Measurements from ENCODE around the gene TOR1AIP2. TPM values are rescaled to one million over a fixed set of nuclear protein-coding genes. Genes with fewer than 3 reads are reported as not detected.

Gene TOR1AIP2
- total and polyA plus RNA-seq, 2 of the 8 experiments (the other 6 are each of a cell fraction or from before 2014, with no cell fraction given), result 12.1 to 75.2 TPM

DNA sequence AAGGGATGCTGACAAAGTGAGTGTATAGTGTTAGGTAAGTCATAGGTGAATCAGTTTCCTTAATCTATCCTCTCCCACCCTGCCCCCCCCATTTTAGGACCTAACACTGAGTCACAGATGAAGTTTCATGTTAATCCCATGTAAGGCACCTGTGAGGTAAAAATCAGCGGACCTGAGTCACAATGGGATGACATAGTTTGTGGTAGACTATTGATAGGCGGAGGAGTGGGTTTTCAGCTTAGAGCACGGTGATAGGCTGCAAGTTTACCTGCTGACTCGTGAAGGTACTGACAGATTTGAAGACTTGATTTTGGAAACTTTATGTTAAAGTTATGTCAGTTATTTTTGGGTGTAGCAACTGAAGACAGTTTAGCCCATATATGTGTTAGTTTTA, 6.1 kb upstream of the TOR1AIP2 start:
- H3K56ac ChIP-seq (replicated peaks; ENCODE audit: insufficient read length, low read depth, low read length), result no peak overlapping the region
- CTCF ChIA-PET (ENCODE audit: partially characterized antibody), result interaction anchor here (0.7 to 2.8 kb wide), 6 partner anchors 8 to 78 kb away, joined by 3 to 12 read pairs (median 5); partner anchors contain the start of gene CEP350
- no peaks in the 10 kb centered on the region for H4K20me1 ChIP-seq (replicated peaks in 1 of 2; ENCODE audit: control insufficient read depth in 1 of 2, insufficient read depth in 2 of 2, low read length in 2 of 2)
- no peak overlapping the region for H3K23ac ChIP-seq (ENCODE audit: insufficient read length)
- peaks cover 0 to 16% (median 0%) of the 10 kb centered on the region in 4 experiments; a peak in 2 of 8 replicates for H3K36me3 ChIP-seq (ENCODE audit: control insufficient read depth in 2 of 4, insufficient read depth in 4 of 4, low read length in 3 of 4)
- H4K91ac ChIP-seq (replicated peaks; ENCODE audit: insufficient read length, low read length), result no peak overlapping the region
- no peak overlapping the region; the same call in 1 of the 2 replicates for H2BK12ac ChIP-seq (ENCODE audit: low read depth, low read length)
- no peak overlapping the region for H2BK5ac ChIP-seq (ENCODE audit: low read depth, low read length)
- H2BK120ac ChIP-seq (replicated peaks; ENCODE audit: low read depth, low read length), result no peak overlapping the region
- no peak overlapping the region for H2BK20ac ChIP-seq (ENCODE audit: low read length)
- H3K27ac ChIP-seq (ENCODE audit: low read depth, low read length), result no peak overlapping the region
- H3K9ac ChIP-seq (replicated peaks in 1 of 4; ENCODE audit: extremely low read depth in 1 of 4, low read depth in 3 of 4, low read length in 3 of 4), result peak overlapping the region in 1 of 4 experiments; percentile 76; a peak in 2 of 7 replicates
- H3K79me1 ChIP-seq (ENCODE audit: low read depth, low read length), result peaks cover 2% of the 10 kb centered on the region; the same call in 1 of the 2 replicates
- no peak overlapping the region for H3K14ac ChIP-seq (ENCODE audit: insufficient read length)
- no peak overlapping the region for H4K8ac ChIP-seq (ENCODE audit: extremely low read depth, insufficient read depth, low read length)
- no peak overlapping the region for H2AFZ ChIP-seq (ENCODE audit: low read length)
- no peak overlapping the region for H3K18ac ChIP-seq (ENCODE audit: extremely low read depth, low read length)
- H2AK5ac ChIP-seq (ENCODE audit: low read depth, low read length), result no peak overlapping the region
- 31% methylated on average over 4 of the region's 4 CpGs; no CpG with 5 or more reads in 1 of the 2 experiments for WGBS, 2 experiments (ENCODE audit: extremely low coverage in 1 of 2, insufficient coverage in 1 of 2, insufficient read length in 1 of 2, insufficient replicate concordance in 2 of 2, low coverage in 1 of 2, low lambda C conversion rate in 2 of 2, missing lambda C conversion rate in 1 of 2)
- H4K5ac ChIP-seq (ENCODE audit: insufficient read length, low read depth, low read length), result no peak overlapping the region
- H3K4ac ChIP-seq (replicated peaks; ENCODE audit: insufficient read length, low read depth, low read length), result no peak overlapping the region
- peak overlapping the region; percentile 81 to 90 for H3K4me2 ChIP-seq (ENCODE audit: insufficient read depth in 1 of 2, low read depth in 2 of 2, low read length in 2 of 2)
- POLR2A ChIA-PET (ENCODE audit: partially characterized antibody), result interaction anchor here (1.2 to 2.7 kb wide), 6 partner anchors 9 to 85 kb away, joined by 3 to 16 read pairs (median 7); partner anchors contain the start of gene CEP350
- DNase-seq (ENCODE audit: low read depth in 1 of 2, low spot score in 2 of 2), result no peak
- no peaks in the 10 kb centered on the region for H3K9me3 ChIP-seq (ENCODE audit: insufficient read depth in 2 of 2, low read depth in 1 of 2, low read length in 1 of 2)
- H2BK15ac ChIP-seq (ENCODE audit: low read length), result no peak overlapping the region
- peak; percentile 28 for FAIRE-seq
- H3K4me1 ChIP-seq (replicated peaks in 1 of 4; ENCODE audit: control insufficient read depth in 3 of 4, insufficient read depth in 4 of 4, low read length in 3 of 4), result no peaks in the 10 kb centered on the region
- no peaks in the 10 kb centered on the region for H3K27me3 ChIP-seq (replicated peaks in 1 of 4; ENCODE audit: control insufficient read depth in 3 of 4, extremely low read depth in 1 of 4, insufficient read depth in 3 of 4, low read length in 3 of 4)
- H3K79me2 ChIP-seq (ENCODE audit: control insufficient read depth in 1 of 2, insufficient read depth in 2 of 2, low read length in 2 of 2), result peaks cover 0 to 7% of the 10 kb centered on the region in 2 experiments; a peak in 2 of 4 replicates
- H3K23me2 ChIP-seq (ENCODE audit: low read depth, low read length), result peaks cover 12% of the 10 kb centered on the region
- peak overlapping the region; percentile 87 to 92 (median 90) for H3K4me3 ChIP-seq (ENCODE audit: extremely low read depth in 1 of 4, insufficient read depth in 2 of 4, low read depth in 3 of 4, low read length in 4 of 4)
- TF ChIP-seq SIX5 (IDR thresholded peaks at IDR 0.05; ENCODE audit: low read depth, low read length), result 0 out of 2 replicates have a peak, but pooled peaks have one; percentile 15
- TF ChIP-seq EGR1 (IDR thresholded peaks at IDR 0.05; ENCODE audit: borderline replicate concordance, low read depth, low read length), result no peak
- no peak for TF ChIP-seq ZNF274 (IDR thresholded peaks at IDR 0.05; ENCODE audit: borderline replicate concordance, extremely low read depth, low read length)
- TF ChIP-seq CREB1 (IDR thresholded peaks at IDR 0.05), result peak; percentile 84
- TF ChIP-seq CHD2 (IDR thresholded peaks at IDR 0.05; ENCODE audit: low read length), result no peak
- TF ChIP-seq NRF1 (IDR thresholded peaks at IDR 0.05; ENCODE audit: low read depth, low read length), result no peak
- TF ChIP-seq ATF2 (IDR thresholded peaks at IDR 0.05; ENCODE audit: low read length), result no peak
- TF ChIP-seq, protein P1, sequence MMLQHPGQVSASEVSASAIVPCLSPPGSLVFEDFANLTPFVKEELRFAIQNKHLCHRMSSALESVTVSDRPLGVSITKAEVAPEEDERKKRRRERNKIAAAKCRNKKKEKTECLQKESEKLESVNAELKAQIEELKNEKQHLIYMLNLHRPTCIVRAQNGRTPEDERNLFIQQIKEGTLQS (IDR thresholded peaks at IDR 0.05; ENCODE audit: insufficient read depth, low read depth, low read length), result no peak
- no peak for TF ChIP-seq SUZ12 (IDR thresholded peaks at IDR 0.05; ENCODE audit: low read length)
- no peak for TF ChIP-seq YY1 (IDR thresholded peaks at IDR 0.05; ENCODE audit: low read depth, low read length)

Data from H1 (cell line).